Activated B cell treated with CpG ODN at 0.5 μM for 24 hours (primary cell): ENCODE measurements around the gene PRKN. TPM values are rescaled to one million over a fixed set of nuclear protein-coding genes. Genes with fewer than 3 reads are reported as not detected.

Source experiments
- ATAC-seq: fragments of 200-7000 bp; cut with Tn5 transposase; one replicate; pipeline ENCODE4 v1.10.0; 2021; ENCODE audit warnings: low read depth, mild to moderate bottlenecking, moderate library complexity
- CTCF ChIA-PET: fragments of 350-600 bp; sonication (Branson Sonifier 250); formaldehyde crosslinking; loops from one replicate; lab custom pipeline; 2021; ENCODE audit warnings: antibody characterized with exemption; lab: Charles Lee
- POLR2A ChIA-PET: fragments of 350-600 bp; sonication (Branson Sonifier 250); formaldehyde crosslinking; loops from one replicate; lab custom pipeline; 2021; ENCODE audit warnings: antibody characterized with exemption; lab: Charles Lee
- DNase-seq: peaks from one replicate; pipeline ENCODE4 v3.0.0; 2022
- H3K27ac Mint-ChIP-seq: one replicate; pipeline ENCODE4 v1.8.0; 2020; ENCODE audit warnings: mixed read lengths
- H3K27me3 Mint-ChIP-seq: one replicate; pipeline ENCODE4 v1.8.0; 2021; ENCODE audit warnings: mixed read lengths
- H3K36me3 Mint-ChIP-seq: one replicate; pipeline ENCODE4 v1.8.0; 2021; ENCODE audit warnings: low read depth, mixed read lengths
- H3K4me1 Mint-ChIP-seq: one replicate; pipeline ENCODE4 v1.8.0; 2021; ENCODE audit warnings: mixed read lengths
- H3K4me3 Mint-ChIP-seq: one replicate; pipeline ENCODE4 v1.8.0; 2020; ENCODE audit warnings: mild to moderate bottlenecking, mixed read lengths
- H3K9me3 Mint-ChIP-seq: one replicate; pipeline ENCODE4 v1.8.0; 2020; ENCODE audit warnings: mixed read lengths
- intact Hi-C: fragments of 100-400 bp; cut with micrococcal nuclease; formaldehyde crosslinking; loops from one replicate; pipeline ENCODE4 v1.15.1; 2024
- total RNA-seq: library from RNA; stranded (reverse); gene quantifications from 2 replicates; pipeline ENCODE4 v1.2.3, GENCODE V29; 2022
- TF ChIP-seq, protein P1 (sequence below): fragments of 200-600 bp; IDR thresholded peaks from one replicate; pipeline ENCODE4 v1.8.0; 2022; ENCODE audit warnings: antibody characterized with exemption, mild to moderate bottlenecking

PRKN gene
- total RNA-seq, 1 donor from 2014 or later = 2.3 TPM

DNA sequence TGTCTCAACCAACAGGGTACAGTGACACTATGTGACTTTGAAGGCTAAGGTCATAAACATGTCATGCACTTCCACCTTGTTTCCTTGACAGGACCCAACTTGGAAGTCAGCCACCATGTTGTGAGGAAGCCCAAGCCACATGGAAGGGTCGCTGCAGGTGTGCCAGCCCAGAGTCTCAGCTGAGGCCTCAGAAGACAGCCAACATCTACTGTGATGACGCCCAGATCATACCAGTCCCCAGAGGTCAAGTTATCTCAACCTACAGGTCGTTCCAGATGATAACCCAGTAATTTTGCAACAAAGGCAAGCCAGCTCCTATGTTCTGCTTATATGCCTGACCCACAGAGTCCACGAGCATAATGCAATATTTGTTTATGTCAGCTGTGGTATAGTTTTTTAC is 1077.7 kb downstream of the PRKN start:
- TF ChIP-seq, protein P1, sequence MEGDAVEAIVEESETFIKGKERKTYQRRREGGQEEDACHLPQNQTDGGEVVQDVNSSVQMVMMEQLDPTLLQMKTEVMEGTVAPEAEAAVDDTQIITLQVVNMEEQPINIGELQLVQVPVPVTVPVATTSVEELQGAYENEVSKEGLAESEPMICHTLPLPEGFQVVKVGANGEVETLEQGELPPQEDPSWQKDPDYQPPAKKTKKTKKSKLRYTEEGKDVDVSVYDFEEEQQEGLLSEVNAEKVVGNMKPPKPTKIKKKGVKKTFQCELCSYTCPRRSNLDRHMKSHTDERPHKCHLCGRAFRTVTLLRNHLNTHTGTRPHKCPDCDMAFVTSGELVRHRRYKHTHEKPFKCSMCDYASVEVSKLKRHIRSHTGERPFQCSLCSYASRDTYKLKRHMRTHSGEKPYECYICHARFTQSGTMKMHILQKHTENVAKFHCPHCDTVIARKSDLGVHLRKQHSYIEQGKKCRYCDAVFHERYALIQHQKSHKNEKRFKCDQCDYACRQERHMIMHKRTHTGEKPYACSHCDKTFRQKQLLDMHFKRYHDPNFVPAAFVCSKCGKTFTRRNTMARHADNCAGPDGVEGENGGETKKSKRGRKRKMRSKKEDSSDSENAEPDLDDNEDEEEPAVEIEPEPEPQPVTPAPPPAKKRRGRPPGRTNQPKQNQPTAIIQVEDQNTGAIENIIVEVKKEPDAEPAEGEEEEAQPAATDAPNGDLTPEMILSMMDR = no peak
- Mint-ChIP-seq H3K9me3 (peaks cover 6% of the 10 kb centered on the region), H3K4me3 (no peak overlapping the region), H3K4me1 (no peaks in the 10 kb centered on the region), H3K27me3 (no peaks in the 10 kb centered on the region), H3K27ac (no peak overlapping the region), H3K36me3 (no peaks in the 10 kb centered on the region)
- intact Hi-C loops = no loop called here
- ATAC-seq = no peak
- no peak for DNase-seq
- POLR2A ChIA-PET = no interaction called here
- CTCF ChIA-PET = no interaction called here

DNA sequence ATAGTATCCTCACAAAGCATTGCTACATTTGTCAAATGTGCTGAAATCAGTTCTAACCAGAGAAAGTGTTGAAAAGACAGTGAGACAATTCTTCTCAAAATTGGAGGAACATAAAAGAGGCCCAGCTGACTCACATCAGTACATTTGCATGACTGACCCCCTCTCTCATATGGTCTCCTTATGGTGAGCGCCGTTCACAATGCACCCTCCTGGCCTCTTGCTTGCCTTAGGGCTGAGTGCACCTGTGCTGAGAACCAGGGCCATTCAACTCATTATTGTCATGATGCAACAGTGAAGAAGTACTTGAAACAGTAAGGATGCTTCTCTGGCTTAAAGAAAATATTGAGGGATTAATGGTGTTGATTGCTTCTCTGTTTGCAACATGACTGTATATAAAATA is 1078.5 kb downstream of the PRKN start:
- peaks cover 6% of the 10 kb centered on the region for H3K9me3 Mint-ChIP-seq
- no peak overlapping the region for H3K27ac Mint-ChIP-seq
- POLR2A ChIA-PET = no interaction called here
- CTCF ChIA-PET = no interaction called here
- no peaks in the 10 kb centered on the region for H3K4me1 Mint-ChIP-seq
- H3K27me3 Mint-ChIP-seq = no peaks in the 10 kb centered on the region
- no peak overlapping the region for H3K4me3 Mint-ChIP-seq
- intact Hi-C loops = no loop called here
- DNase-seq = no peak
- no peaks in the 10 kb centered on the region for H3K36me3 Mint-ChIP-seq
- TF ChIP-seq, protein P1 = no peak
- ATAC-seq = no peak

DNA sequence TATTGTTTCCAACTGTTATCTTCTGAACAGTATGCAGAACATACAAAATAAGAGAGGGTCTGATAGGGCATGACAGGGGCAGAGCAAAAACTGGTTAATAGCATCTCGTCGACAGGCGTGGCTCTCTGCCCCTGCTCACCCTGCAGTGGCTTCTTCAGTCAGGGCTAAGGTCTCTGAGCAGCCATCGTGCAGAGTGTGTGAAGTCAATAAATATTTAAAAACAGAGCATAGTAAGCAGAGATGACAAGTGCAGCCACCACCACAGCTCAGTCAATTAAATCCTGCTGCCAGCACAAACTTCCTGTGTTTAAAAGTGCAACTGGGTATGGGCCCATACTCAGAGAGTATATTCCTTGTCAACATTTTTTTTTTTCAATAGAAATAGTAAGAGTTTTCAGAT is 1080.3 kb downstream of the PRKN start:
- Mint-ChIP-seq H3K36me3 (no peaks in the 10 kb centered on the region), H3K4me3 (no peak overlapping the region), H3K27ac (no peak overlapping the region), H3K4me1 (no peaks in the 10 kb centered on the region), H3K9me3 (peaks cover 6% of the 10 kb centered on the region), H3K27me3 (no peaks in the 10 kb centered on the region)
- intact Hi-C loops = no loop called here
- ChIA-PET CTCF (no interaction called here), POLR2A (no interaction called here)
- DNase-seq = no peak
- ATAC-seq = no peak
- TF ChIP-seq, protein P1 = no peak

DNA sequence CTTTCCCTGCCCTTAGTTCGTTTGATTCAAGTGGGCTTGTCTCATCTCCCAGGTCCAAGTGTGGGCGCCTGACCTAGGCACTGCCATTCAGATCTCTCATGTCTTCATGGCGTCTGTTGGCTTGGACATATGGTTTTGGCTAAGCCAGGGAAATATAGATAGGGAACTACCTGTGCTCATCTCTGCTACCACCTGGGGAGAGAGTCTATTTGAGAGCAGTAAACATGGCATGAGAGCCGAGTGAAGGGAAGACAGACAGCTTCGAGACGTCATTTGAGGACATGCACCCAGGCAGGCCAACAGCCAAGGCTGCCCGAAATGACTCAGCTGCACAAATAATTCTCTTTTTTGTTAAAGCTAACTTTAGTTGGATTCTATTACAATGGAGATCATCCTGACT is 1083.0 kb downstream of the PRKN start:
- H3K9me3 Mint-ChIP-seq = peaks cover 4% of the 10 kb centered on the region
- CTCF ChIA-PET = no interaction called here
- no peak for ATAC-seq
- TF ChIP-seq, protein P1 = no peak
- intact Hi-C loops = no loop called here
- no peaks in the 10 kb centered on the region for H3K27me3 Mint-ChIP-seq
- H3K36me3 Mint-ChIP-seq = no peaks in the 10 kb centered on the region
- POLR2A ChIA-PET = no interaction called here
- DNase-seq = no peak
- no peak overlapping the region for H3K27ac Mint-ChIP-seq
- H3K4me3 Mint-ChIP-seq = no peak overlapping the region
- H3K4me1 Mint-ChIP-seq = no peaks in the 10 kb centered on the region

DNA sequence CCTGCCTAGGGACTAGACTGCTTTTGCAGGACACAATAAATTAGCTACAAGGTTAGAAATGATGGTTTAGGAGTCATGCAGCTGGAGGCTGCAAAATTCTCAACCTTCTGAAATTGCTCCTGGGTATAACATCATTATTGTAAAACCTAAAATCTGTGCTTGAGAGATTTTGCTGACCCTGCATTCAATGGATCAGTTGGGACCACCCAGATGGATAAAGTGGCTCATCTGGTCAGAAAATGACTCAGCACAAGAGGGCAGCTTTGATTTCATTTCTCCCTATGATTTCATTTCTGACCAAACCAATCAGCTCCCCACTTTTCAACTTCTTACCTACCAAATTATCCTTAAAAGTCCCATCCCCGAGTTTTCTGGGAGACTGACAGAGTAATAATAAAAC is 1086.4 kb downstream of the PRKN start:
- no peak for ATAC-seq
- peaks cover 4% of the 10 kb centered on the region for H3K9me3 Mint-ChIP-seq
- ChIA-PET CTCF (no interaction called here), POLR2A (no interaction called here)
- H3K36me3 Mint-ChIP-seq = no peaks in the 10 kb centered on the region
- no peaks in the 10 kb centered on the region for H3K4me1 Mint-ChIP-seq
- H3K27me3 Mint-ChIP-seq = no peaks in the 10 kb centered on the region
- H3K4me3 Mint-ChIP-seq = no peak overlapping the region
- intact Hi-C loops = no loop called here
- no peak for DNase-seq
- no peak overlapping the region for H3K27ac Mint-ChIP-seq
- TF ChIP-seq, protein P1 = no peak
